Middle frontal gyrus (tissue), 1 donor: ENCODE data around the gene PRRT4.

Experiments used
- DNase-seq: peaks from one replicate; pipeline ENCODE4 v3.0.0-alpha.2; 2015; ENCODE audit warnings: low spot score; ENCODE audit errors: extremely low spot score

The PRRT4 gene

DNA sequence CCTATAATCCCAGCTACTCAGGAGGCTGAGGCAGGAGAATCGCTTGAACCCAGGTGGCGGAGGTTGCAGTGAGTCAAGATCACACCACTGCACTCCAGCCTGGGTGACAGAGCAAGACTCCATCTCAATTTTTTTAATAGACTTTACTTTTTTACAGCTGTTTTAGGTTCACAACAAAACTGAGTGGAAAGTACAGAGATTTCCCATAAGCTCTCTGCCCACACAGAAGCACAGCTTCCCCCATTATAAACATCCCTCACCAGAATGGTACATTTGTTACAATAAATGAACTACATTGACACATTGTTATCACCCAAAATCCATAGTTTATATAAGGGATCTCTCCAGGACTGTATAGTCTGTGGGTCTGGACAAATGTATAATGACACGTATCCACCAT, 14.6 kb upstream of the PRRT4 start:
- DNase-seq = no peak

DNA sequence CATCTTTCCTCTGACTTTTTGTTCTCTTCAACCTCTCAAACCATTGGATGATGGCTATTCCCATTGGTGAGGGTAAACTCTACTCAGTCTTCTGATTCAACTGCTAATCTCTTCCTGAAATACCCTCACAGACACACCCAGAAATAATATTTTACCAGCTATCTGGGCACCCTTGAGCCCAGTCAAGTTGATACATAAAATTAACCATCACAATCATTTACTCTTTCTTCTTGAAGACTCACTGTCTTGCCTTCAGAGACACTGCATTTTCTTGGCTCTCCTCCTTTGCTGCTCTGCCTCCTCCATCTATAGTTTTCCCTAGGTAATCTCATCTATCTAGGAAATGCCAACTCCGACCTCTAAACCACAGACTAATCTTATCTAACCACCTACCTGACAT, 12.6 kb upstream of the PRRT4 start:
- no peak for DNase-seq

DNA sequence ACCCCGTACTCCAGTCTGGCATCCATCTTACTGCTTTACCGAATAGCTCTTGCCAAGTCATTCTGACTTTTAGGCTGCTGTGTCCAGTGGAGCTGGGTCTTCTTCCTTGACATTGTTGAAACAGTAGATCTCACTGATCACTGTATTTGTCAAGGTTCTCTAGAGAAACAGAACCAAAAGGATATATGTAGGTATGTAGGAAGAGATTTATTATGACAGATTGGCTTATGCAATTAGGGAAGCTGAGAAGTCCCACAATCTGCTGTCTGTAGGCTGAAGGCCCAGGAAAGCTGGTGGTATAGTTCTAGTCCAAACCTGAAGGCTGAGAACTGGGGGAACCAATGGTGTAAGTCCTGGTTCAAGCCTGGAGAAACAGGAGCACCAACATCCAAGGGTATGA, 12.1 kb upstream of the PRRT4 start:
- no peak for DNase-seq

DNA sequence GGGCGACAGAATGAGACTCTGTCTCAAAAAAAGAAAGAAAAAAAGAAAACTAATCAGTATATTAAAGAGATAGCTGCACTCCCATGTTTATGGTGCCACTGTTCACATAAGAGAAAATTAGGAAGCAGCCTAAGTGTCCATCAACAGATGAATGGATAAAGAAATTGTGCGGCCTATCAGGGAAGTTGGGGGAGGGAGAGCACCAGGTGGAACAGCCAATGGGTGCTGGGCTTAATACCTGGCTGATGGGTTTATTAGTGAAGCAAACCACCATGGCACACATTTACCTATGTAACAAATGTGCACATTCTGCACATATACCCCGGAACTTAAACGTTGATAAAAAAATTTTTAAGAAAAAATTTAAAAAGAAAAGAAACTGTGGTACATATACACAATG, 9.0 kb upstream of the PRRT4 start:
- DNase-seq = no peak

DNA sequence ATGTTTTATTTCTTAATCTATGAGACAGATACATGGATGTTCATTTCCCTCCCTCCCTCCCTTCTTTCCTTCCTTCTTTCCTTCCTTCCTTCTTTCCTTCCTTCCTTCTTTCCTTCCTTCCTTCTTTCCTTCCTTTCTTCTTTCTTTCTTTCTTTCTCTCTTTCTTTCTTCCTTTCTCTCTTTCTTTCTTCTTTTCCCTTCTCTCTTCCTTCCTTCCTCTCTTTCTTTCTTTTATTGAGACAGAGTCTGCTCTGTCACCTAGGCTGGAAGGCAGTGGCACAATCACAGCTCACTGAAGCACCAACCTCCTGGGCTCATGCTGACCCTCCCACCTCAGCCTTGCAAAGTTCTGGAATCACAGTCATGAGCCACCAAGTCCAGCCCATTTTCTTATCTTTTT, 5.5 kb upstream of the PRRT4 start:
- no peak for DNase-seq

DNA sequence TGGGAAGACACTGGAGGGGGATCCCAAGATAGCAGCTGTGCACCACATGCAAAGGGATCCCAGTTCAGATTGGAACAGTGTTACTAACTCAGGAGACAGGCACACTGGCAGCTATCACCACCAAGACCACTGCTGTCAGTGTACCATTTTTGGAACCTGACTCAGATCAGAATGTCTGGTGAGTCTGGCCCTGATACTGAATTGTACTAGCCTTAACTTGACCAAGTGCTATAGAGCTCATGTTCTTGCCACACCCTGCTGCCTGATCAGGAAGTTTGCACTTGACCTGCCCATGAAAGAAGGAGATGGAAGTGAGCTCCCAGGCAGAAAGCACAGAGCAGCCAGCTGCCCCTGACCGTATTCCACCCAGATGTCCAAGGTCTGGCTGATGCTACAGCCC, 4.8 kb upstream of the PRRT4 start:
- DNase-seq = no peak

DNA sequence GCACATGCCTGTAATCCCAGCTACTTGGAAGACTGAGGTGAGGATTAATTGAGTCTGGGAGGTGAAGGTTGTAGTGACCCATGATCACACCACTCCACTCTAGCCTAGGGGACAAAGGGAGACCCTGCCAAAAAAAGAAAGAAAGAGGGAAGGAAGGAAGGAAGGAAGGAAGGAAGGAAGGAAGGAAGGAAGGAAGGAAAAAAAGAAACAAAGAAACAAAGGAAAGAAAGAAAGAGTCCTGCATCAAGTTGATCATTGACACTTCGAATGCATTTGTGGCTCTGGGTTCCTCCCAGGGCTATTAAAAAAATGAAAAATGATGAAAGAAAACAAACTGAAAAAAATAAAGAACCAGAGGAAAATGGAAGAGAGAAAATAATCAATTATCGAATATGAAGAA, 3.9 kb upstream of the PRRT4 start:
- DNase-seq = no peak

DNA sequence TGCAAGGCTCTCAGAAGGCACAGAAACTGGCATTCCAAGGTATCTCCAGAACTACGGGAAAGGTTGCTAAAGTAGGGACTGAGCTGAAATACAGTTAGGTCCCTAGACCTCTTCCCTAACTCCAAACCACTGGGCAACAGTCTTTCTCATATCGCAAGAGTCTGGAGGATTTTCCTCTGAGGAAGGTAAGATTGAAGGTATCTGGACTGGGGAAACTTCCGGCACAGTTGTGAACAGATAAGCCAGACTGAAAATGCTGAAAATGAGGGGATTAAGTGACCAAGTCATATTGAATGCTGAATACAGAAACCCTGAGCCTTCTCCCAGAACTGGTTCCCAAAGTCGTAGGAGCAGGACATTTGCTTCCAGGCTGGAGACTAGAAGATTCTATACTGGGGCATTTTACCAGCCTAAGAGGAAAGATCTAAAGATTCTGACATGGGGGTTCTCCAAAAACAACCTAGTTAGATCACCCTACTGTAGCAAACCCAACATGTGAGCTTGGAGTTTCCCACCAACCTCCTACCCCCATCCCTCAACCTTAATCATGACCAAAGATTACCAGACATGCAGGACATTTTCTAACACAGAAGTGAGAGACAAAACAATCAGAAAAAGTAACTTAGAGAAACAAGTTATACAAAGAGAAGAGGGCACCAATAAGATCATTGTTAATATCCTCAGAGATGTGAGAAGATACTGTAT, 2.8 kb upstream of the PRRT4 start:
- no peak for DNase-seq

DNA sequence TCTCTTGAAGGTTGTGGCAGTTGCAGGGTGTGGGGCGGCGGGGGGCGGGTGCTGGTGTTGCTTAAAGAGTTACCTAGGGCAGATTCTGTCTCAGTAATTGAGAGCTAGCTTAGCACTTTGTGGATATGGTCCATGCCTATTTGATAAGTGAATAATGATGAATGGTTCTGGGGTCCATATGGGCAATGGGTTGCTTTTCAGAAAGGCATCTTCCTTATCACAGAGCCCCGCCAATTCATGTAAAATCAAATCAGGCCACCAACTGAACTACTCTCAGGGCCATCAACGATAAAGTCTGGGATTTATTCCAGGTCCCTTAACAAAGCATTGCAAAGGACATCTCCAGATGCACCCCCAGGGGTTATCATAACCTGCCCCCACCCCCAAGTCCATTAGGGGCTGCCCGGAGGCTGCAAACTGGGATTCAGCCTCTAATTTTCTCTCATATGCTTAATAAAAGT, 1.8 kb upstream of the PRRT4 start:
- DNase-seq = no peak

DNA sequence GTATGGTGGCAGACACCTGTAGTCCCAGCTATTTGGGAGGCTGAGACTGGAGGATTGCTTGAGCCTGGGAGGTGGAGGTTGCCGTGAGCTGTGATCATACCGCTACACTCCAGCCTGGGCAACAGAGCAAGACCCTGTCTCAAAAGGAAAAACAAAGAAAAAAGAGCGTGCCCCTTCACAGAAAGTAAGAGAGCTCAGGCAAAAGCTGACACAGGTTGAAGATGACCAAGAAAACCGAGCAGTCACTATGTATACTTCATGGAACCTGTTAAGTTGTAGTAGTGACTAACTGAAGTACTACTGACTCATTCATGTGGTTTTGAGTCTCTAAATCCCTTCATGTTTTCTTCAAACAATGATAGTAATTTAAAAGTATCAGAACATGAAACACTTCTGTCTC, 1.2 kb upstream of the PRRT4 start:
- DNase-seq = no peak

DNA sequence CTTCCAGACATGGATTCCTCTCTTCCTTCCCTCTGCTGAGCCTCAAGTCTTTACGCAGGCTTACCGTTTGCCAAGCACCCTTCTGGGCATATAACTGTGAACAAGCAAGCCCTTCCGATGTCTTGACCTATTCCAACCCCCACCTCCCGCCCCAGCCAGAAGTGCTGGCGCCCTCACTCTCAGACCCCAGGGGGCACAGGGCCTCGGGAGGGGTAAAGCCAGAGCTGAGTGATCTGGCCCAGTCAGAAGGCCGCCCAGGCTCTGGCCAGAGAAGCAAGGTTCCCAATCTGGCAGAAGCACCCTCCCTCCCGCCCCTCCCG, 1.2 kb downstream of the PRRT4 start:
- DNase-seq = no peak

DNA sequence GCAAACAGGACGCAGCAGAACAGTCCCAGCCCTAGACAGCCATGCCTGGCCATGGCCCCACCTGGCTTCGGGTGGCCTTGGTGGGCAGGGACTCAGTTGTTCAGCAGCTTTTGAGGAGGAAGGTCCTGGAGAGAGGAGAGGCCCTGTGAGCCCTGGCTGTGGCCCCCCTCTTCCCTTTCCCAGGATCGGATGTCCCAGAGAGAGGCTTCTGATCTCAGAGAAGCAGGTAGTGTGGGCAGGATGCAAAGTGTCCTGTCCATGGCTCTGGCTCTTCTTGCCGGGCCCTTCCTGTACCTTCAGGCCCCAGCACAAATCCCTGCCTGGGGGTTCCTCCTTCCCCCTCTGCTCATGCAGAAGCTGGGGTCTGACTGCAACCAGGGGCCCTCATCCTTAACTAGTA, 1.6 kb downstream of the PRRT4 start:
- no peak for DNase-seq

DNA sequence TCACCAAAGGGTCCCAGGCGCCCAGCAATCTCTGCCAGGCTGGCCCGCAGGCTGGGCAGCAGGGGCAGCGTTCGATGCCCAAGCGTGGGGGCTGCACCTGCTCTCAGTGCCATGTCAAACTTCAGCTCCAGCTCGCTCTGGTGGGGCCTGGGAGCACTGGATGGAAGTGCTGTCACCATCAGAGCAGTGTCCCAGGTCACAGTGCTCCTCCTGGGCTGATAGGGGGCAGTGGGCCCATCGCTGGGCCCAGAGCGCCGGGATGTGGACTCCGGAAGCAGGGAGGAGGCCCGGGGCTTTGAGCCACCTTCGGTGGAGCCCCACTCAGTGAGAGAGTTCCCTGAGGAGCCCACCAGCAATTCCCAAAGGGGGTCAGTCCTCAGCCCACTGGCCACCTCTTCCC, 2.2 kb downstream of the PRRT4 start:
- no peak for DNase-seq

DNA sequence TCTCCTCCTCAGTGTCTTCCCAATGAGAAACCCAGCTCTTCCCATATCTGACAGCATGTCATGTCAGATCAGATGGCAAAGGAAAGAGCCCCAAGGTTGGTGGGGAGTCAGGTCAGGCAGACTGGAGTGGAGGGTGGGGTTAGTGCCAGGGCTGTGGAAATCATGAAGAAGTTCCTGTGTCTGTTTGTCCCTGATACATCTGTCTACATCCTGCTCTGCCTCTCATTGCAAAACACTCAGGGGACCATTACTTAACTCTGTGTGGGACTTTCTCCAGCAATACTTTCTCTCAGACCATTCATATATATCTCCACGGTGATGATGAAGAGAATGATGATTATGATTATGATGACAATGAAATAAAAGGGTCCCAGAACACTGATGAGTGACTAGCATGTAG, 3.3 kb downstream of the PRRT4 start:
- no peak for DNase-seq

DNA sequence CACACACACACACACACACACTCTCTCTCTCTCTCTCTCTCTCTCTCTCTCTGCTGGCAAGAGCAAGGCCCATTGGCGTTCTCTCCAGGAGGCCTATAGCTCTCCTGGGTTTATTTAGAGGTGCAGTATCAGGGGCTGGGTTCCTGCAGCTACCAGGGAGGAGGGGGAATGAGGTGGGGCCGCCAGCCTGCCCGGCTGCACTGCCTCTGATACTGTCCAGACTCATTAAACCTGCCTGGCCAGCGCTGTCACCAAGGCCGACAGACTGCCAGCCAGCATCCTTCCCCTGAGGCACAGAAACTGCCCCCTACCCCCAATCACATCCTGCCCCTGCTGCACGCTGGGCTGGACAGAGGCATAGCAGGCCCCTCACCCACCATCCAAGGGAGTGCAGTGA, 4.3 kb downstream of the PRRT4 start:
- DNase-seq = no peak

DNA sequence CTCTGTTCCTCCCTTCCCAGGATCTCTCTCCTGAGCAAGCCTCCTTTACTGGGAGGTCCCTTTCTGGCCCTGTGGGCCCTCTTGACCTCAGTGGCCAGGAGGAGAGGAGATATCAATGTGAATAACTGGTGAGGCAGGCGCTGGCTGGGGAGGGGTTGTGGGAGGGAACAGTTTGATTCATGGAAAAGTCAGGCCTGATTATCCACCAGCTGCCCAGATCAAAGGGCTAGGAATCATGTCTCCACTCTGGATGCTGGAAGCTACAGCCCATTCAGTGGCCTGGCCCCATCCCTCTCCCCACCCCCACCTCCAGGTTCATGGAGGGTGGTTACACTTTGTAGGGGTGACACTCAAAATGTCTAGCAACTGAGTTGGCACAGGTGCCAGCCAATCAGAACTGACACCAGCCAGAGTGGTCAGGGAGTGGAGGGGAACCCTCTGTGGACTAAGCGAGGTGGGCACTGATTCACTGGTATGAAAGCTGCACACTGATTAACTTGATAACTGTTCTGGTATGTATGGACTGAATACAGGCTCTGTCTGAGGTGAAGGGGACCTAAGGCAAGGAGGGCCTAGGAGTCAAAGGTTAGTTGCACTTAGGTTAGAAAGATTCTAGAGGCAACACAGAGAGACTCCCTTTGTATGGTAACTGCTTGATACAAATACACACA, 4.8 kb downstream of the PRRT4 start:
- no peak for DNase-seq

DNA sequence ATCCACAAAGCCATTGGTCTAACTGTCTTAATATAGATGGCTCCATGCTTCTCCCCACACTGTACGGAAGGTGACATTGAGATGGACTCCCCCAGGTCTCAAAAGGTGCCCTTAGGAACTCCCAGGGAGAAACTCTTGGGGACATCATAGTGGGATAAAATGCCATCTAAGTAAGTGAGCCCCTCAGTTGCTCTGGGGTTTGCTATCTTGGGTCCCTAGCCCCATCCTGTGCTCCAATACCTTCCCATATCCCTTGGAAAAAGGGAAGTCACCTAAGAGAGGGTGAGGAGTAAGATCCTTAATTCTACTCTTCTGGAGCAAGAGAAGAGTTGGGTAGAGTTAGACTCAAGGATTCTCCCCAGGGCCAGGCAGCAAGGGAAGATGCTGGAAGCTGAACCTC, 7.9 kb downstream of the PRRT4 start:
- DNase-seq = no peak

DNA sequence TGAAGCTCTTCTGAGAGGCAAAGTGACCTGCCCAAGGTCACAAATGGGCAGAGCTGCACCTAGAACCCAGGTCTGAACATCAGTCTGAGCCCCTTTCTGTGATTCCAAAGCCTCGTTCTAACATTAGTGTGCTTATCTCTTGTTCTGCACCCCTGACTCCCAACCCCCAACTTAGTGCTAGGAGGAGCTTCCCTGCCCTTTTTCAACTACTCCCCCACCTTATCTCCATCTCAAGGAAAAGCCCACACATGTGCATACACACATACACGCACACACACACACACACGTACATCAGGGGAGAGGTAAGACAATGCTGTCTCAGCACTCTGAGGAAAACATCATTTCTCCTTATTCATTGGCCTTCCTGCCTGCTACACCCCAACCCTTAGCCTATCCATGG, 8.3 kb downstream of the PRRT4 start:
- no peak for DNase-seq

DNA sequence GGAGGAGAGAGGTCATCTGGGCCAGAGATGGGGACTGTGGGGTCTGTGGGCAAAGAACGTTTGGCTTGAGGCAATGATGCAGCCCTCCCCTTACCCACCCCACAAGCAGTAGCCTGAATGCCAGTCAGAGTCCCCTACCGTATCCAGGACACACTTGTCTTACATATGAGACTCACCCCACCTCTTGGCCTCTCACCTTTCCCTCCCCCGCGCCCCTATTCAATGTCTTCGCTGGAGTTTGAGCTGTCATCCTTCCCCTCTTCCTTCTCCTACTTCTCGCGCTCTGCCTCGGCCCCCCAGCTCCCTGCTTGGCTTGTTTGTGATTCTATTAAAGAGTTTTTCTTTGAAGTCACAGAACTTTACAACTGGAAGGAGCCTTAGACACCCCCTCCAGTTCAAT, 8.9 kb downstream of the PRRT4 start:
- no peak for DNase-seq

DNA sequence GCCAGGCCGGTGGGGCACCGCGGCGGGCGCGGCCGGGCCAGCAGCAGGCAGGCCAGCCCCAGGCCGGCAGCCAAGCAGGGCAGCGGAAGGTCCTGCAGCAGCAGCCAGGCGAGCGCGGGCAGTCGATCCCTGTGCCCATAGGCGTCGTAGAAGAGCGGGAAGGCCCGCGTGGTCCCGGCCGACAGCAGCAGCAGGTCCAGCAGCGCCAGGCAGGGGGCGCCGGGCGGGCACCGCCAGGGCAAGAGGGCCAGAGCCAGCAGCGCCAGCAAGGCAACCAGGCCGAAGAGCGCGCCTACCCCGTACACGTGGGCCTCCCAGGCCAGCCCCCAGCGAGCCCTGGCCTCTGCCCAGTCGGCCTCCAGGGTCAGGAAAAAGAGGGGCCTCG, 9.3 kb downstream of the PRRT4 start:
- DNase-seq = no peak

DNA sequence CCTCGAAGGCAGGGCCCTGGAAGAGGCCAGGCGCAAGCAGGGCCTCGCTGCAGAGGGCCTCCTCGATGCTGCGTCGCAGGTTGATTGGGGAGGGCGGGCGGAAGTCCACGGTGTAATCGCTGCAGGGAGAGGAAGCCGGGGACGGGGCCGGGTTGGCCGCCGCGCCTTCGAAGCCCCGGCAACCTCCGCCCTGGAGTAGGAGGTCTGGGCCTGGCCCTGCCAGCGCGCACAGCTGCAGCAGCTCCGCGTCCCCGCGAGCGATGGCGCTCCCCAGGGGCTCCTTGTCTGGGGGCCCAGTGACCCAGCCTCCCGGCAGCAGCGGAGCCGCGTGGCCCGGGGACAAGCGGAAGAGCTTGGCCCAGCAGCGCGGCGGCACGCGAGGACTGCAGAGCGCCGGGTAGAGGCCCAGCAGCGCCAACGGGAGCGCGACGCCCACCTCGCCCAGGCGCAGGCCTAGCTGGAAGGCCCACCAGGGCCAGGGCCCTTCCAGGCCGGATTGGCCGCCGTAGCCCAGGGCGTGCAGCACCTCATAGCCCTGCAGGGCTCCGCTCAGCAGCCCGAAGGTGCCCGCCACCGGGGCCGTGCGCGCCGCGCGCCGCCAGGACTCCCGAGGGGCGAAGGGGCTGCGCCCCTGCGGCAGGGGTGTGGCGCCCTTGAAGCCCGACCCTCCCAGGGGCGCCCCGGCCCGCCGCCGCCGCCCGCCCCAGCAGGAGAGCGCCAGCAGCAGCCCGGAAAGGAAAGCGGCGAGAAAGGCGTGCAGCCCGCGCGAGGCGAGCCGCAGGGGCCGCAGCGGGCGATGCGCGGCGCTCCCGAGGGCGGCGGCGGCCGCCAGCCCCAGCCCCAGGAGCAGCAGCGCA, 10.0 kb downstream of the PRRT4 start:
- no peak for DNase-seq

DNA sequence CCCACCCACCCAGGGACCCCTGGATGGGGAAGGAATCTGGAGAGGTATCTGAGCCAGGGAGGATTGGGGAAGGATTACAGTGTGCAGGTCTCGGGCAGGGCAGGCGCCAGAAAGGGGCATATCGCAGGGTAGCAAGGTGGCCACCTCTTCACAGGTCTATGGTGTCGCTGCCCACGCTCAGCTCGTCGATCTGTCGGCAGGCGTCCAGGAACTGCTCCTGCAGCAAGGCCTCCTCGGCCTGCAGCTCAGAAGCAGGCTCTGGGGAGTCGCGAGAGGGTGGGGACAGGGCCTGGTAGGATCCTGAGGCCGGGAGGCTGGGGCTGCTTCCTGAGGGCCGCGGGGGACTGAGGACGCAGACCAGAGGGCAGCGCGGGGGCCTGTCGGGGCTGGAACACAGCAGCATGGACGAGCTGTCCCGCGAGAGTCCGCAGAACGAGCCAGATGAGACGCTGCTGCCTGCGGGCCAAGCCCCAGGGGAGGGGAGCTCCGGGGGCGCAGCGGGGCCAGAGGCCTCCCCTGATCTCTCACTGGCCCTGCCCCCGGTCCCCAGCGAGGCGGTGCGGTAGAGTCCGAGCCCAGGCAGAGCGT, 10.7 kb downstream of the PRRT4 start:
- DNase-seq = no peak
